Stimulated activated CD8-positive, alpha-beta memory T cell treated with anti-CD3 and anti-CD28 coated beads, Interleukin-12 subunit alpha, Interleukin-12 subunit beta, amount 100 ng/mL, for 24 hours (primary cell): ENCODE results near the gene WDFY4.

Experiments
- DNase-seq: peaks from one replicate; pipeline ENCODE4 v3.0.0-alpha.2; 2020; ENCODE audit errors: extremely low read depth

WDFY4 gene

DNA sequence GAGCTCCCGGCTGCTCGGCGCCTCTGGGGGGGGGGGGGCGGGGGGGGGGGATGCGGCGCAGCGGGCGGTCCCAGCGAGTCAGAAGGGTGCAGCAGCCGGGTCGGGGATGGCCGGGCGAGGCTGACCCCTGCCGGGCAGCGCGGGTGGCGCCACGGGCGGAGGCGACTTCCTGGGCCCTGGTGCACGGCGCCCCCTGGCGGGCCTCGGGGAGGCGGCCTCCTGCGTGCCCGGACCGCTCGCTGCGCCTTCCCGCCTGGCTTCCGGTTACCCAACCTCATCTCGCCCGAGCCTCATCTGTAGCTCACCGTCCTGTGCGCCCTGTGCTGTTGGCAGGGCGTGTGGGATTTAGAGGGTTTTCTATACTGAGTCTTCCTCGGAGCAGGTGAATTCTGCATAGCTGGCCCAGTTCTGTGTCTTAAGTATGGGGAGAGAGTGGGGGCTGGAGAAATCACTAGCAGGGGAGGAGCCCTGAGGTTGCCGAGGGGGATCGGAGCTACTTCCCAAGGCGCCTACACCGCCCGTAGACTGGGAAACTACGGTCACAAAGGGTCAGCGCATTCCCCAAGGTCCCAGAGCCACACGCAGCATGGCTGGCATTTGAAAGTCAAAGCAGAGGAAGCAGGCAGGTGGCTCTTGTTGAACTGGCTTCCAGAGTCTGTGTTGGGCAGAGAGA, 28.3 kb upstream of the WDFY4 start:
- peak; percentile 76 for DNase-seq

DNA sequence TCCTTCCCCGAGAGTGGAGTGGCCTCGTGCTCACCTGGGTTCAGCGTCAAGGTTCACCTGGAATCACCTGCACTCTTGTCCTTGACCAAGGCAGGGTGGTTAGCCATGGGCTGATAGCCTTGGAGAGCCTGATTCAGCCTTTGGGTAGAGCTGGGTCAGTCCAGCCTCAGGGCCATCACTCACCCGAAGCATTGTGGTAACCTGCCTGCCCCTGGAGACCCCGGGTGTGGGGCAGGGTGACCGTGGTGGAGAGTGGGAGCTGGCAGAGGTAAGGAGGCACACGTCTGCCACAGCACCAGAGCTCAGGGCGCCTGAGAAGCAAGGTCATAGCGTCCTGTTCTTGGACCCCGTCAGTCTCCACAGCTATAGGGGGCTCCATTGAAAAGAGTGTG, 27.8 kb upstream of the WDFY4 start:
- no peak for DNase-seq

DNA sequence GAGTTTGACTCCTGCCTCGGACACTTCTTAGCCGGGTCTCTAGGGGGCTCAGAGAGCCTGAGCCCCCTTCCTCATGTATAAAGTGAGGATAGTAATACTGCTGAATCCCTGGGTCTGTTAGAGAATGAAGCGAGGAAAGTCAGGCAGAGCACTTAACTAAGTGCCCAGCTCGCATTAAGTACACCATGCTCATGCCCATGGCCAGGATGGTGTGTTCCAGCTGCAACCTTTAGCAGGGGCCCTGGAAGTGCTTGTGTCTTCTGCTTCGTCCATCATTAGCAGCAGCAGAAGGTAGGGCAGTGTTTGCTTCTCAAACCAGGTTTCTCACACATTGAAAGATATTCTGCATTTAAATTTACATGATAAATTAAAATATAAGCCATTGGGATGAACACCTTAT, 27.3 kb upstream of the WDFY4 start:
- no peak for DNase-seq

DNA sequence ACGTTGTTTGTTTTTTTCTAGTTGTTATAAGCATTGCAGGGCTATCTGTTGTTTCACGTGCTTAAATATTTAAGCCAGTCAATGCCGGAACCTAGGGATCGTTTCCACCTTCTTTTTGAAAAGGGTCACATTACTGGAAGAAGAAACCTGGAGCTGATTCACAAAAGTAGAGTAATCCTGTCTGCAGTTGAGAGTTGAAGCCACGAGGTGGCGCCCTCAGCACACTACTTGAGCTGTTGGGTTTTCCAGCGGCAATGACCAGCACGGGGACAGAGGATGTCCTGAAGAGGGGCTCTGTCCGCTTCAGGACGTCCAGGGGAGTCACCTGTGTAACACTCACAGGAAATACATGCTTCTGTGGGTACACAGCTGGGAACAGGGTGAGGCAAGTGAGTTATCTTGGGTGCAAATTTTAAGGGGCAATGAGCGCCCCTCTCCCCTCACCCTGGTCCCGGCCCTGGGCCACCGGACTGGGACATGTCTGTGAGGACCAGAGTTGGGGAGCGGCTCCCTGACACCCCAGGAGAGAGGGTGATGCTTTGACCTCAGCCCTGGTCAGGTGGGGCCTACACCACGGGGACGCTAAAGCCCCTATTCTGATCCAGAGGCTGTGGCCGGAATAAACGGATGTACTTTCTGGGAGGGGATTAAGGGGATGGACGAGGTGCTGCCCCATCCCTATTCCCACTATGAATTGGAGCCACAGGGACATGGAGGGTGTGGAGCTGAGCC, 26.3 kb upstream of the WDFY4 start:
- DNase-seq, result no peak

DNA sequence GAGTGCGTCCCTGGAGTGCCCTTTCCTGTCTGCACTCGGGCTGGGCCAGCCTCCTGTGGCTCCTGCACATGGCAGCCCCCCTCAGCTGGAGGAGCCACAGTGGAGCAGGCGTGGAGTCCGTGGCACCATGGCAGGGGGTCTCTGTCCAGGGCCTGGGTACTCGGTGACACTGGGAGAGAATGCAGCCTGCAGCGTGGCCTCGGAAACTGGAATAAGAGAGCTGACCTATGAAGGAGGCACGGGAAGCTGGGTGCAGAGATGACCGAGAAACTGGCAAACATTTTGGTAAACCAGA, 25.8 kb upstream of the WDFY4 start:
- no peak for DNase-seq

DNA sequence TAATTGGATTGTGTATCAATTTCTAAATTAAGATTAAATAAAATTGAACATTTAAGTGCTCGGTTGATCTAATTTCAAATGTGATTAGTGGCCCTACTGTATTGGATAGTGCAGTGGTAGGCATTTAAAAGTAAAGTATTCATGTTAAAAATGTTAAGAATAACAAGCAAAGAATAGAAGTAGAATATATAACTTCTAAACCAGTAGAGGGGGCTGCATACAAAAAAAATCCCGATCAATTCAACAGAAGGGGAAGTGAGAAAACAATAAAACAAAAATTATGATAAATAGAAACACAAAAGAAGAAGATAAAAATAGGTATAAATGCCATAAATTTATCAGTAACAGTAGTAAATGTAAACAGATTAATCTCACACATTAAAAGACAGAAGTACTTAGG, 24.9 kb upstream of the WDFY4 start:
- no peak for DNase-seq

DNA sequence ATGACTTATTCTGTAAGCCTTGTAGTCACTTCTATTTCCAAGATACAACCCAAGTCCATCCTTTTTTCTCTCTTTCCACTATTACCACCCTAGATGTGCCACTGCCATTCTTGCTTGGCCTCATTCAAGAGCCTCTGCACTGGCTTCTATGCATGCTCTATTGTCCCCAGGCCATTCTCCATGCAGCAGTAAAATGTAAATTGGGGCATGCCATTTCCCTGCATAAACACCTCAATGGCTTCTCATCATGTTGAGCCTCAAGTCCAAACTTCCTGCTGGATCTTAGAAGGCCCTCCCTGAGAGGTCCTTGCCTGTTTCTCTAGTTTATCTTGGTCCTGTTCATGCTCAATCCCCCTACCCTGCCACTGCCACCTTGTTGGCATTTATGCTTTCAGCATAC, 23.2 kb upstream of the WDFY4 start:
- DNase-seq, result no peak

DNA sequence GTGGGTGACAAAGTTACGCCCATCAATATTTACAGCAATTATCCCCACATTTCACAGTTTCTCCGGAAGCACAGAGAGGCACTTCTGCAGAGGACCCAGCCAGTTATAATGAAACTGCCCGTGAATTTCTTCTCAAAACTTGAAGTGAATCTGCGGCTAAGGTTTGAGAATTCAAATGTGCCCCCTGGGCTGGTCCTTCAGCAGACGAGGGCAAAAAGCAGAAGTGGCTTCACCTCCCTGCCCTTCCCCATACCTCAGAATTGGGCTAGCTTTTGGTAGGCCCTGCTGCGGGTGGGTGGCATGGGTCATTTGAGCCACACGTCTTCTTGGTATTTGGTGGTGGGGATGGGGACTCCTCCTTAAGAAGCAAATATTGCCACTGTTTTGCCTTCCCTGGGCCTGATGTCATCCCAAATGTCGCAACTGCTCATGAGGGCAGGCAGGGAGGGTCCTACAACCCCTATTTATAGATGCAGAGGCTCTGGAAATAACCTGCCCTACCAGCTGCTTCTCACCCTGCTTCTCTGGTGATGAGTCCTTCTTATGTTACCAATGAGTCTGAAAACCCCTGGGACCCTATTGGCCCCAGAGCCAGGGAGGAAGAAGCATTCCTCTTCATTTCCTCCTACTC, 16.6 kb upstream of the WDFY4 start:
- no peak for DNase-seq

DNA sequence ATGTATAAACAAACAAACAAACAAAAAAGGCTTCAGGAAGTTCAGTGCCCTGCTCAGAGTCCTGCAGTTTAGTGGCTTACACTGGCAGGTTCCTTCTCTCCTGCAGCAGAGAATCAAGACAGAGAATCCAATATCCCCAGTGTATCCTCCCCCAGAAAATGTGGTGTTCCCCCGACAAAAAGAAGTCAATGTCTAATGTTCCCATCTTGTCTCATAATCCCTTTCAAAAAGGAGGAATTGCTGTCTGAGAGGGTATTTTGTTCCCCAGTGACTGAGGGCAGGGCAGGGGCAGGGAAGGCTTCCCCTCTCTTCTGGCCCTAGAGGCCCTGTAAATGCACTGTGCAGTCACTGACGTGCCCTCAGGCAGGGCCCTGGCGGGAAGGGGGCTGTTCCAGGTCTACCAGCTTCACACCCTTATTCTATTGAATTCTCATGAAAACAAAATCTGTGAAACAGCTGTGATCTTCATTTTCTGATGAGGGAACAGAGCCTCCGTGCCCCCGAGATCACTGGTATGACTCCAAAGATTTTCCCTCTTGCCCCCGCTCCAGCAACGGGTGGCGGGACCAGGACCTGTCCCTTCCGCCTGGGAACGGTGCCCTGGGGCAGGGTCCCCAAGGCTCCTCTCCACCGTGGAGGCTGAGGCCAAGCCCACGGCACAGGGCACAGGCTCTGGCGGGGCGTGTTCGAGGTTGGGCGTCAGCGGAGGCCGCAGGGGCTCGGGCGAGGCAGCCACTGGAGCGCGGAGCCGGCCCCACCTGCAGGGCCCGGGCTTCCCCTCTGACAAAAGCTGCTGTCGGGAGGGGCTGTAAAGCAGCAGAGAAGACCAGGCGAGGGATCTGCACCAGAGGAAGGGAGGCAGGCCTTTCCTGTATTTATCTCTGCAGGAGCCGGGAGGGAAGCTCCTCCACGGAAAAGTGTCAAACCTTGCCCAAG, 13.4 kb upstream of the WDFY4 start:
- DNase-seq, result no peak

DNA sequence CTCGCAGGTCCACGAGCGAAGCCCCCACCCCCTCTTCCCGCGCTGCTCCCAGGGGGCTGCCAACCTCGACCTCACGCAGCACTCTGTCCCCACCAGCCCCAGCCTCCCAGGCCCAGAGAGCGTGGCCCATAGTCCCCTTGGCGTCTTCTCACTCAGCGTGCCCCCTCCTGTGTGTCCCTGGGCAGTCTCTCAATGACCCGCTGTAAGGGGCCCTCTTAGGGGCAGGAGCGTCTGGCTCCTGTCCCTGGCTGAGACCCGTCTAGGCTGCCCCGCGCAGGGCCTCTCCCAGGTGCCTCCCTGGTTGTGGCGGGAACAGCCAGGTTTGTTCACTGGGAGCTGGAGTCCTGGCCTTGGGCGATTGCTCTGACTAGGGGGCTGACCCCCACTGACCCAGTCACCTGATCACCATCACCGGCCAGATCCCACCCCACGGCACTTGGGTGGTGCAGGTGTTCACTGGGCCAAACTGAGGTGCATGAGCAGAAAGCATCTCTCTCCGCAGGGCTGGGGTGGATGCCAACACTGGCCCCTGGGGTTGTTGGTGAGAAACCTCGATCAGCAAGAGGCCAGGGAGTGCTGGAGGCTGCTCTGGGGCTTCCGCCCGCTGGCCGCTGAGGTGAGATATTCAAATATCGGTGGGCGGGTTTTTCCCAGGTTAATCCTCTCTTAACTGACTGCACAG, 12.6 kb upstream of the WDFY4 start:
- DNase-seq, result no peak

DNA sequence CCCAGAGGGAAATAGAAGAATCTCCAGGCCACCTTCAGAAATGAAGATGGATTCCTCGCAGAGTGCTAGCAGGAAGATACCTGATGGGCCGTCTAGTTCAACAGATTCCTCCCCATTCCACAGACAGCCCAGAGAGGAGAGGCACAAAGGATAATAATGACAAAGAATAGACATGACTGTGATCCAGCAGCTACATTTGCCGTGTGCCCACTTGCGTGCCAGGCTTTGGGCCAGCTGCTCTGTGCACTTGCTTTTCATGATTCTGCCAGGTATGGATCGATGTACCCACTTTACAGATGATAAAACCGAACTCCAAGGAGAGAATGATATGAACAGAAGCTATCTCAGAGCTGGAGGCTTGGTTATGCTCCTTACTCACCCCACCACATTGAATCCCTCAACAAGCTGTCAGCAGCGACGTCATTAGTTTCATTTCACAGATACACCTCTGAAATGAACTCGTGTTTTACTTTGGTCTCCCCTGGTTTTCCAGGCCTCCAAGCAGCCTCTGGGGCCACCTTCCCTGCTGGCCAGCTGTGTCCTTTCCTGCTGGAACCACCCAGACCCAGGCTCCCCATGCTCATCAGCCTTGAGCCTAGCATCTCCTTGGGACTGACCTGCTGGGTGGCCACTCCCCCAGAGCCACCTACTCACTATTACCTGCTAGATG, 11.9 kb upstream of the WDFY4 start:
- no peak for DNase-seq

DNA sequence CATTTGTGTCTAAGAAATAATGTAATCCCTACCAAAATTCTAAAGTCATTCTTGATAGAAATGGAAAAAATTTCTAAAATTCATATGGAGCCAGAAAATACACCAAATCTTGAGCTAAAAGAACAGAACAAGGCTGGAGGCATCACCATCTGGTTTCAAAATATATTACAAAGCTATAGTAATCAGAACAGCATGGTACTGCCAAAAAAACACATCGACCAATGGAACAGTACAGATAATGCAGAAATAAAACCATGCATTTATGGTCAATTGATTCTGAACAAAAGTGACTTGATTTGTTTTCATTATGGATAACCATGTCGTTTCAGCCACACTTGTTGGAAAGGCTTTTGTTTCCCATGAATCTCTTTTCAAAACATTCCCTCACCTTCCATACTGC, 7.0 kb upstream of the WDFY4 start:
- no peak for DNase-seq

DNA sequence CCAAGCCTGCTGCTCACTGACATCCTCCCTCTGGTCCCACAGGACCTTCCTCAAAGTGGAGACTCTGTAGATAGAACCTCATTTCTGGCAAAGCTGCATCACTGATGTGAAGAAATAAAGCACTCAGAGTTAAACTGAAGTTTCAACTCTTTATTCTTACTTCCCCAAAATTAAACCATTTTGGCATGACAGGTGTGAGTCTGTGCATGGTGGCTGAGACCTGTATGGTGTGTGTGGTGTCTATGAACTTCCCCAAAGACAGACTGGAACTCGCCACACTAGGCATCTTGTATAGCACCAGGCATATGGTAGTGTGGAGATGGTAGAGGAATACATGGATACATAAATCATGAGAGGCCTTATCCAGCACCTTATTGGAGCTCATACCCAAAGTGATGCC, 6.6 kb upstream of the WDFY4 start:
- DNase-seq, result no peak

DNA sequence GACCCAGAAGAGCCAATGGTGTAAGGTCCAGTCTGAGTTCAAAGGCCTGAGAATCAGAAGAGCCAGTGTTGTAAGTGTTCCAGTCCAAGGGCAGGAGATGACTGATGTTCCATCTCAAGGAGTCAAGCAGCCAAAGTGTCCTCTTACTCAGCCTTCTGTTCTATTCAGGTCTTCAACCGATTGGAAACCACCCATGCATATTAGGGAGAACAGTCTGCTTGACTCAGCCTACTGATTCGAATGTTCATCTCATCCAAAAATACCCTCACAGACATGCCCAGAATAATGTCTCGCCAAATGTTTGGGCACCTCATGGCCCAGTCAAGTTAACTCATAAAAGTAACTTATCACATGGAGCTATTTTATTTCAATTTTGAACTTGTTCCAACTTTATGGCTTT, 2.9 kb upstream of the WDFY4 start:
- DNase-seq, result no peak

DNA sequence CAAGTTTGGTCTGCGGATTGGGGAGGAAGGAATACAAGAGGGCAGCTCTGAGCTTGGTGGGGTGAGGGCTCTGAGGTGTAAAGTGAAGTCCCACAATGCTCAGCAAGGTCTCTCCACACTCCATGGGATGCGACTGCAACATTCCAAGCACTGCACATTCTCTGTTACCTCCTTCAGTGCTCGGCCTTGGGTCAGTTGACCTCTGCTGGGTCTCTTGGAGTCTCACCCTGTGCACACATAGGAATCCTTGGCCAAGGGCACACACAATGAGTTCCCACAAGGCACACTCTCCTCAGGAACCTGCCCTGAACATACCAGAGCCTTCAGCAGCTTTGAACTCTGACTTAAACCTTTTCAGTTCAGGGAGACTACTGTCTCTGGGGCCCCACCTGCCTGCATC, 2.4 kb upstream of the WDFY4 start:
- no peak for DNase-seq

DNA sequence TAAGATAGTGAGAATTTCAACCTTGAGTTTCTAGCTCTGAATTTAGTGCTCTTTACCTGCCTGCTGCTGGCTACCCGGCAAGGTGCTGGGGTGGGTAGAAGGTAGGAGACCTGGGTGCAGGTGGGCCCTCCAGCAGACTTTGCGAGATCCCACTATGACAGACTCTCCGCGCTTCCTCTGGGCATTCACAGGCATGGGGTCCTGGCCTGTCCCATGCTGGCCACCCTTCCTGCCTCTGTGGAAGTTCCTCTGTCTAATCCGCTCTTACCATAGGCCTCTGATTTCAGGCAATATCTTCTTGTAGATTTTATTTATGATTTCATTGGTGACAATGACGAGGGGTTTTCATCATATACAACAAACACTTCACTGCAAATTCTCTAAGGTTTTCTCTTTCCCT, 1.2 kb upstream of the WDFY4 start:
- DNase-seq, result no peak

DNA sequence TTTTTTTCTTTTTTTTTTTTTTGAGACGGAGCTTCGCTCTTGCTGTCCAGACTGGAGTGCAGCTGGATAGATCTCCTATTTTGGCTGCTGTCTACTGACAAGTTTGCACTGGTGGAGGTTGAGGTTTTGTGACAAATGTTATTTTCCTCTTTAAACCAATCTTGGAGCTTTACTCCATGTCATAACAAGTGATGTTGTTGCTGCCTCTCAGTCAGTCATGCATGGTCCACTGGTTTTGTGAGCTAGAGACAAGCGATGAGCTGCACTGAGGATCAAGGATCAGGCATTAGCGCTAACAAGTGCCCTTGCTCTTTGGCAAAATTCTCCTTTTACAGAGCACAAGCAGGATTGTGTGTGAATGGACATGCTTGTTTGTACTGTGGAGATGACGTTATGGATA, 805 bp upstream of the WDFY4 start:
- DNase-seq, result no peak

DNA sequence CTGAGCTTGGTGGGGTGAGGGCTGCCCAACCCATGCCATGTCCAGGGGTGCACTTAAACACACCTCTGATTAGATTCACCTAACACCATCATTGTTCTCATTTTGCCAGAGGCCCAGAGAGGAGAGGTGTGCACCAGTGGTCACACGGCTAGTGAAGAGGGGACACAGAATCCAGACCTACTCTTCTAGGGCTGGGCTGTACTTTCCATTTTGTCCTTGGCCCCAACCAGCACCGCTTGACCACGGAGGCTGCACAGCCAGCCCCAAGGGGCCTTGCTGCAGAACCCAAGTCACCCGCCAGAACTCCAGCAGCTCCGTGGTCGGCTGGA, 246 bp upstream of the WDFY4 start:
- no peak for DNase-seq

DNA sequence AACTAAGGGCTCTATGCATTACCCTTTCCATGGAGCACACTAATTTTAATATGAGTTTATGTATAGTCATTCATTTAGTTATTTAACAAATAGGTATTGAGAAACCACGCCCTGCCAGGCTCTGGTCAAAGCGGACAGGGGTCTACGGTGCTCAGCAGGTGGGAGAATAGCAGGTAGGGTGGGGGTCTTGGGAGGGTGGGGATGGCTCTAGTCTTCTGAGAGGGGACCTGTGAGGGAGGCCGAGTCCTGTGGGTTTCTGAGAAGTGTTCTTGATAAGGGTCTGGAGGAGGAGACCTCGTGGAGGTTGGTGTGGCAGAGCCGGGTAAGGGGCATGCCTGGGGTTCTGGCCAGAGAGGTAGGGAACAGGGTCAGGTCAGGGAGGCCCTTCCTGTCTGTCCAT, 1.1 kb downstream of the WDFY4 start:
- no peak for DNase-seq

DNA sequence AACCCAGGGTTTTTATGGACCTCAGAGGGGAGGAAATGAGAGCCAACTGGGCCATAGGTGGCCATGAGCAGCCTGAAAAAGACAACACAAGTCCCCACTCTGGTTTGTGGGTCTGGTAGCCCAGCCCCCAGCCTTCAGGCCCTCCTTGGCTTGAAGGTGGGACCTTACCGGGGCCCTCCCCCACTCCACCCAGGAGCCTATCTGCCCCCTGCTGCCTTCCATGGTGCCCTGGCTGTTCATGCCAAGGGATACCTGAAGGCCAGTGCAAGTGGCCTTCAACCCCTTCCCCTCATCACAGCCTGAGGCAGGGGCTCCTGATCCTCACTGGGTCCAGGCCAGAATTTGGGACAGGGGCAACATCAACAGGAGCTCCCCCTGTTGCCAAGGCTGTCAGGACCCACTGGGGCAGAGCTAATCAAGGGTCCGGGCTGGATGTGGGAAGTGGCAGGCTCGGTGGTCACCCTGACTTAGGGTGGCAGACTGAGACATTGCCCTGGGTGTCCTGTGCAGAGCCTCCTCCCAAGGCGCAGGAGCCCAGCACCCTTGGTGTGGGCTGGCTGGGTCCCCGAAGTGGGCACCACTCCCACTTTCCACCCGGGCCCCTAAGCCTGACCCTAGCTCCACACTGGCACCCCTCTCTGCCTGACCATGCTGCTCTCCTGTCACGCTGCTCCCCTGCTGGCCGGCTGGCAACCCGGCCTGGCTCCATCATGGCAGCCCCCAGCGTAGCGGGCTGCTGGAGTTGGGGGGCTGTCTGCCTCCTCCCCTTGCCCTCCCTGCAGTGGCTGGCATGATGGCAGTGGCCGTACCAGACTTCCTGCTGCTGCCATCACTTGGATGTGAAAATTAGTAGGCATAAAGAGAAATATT, 6.4 kb downstream of the WDFY4 start:
- DNase-seq, result no peak
